ENCODE results near the gene WNT3A. TPM values are rescaled to one million over a fixed set of nuclear protein-coding genes. Genes with fewer than 3 reads are reported as not detected.

WNT3A gene
- total RNA-seq, 1 donor from 2014 or later, result 6.0 TPM

DNA sequence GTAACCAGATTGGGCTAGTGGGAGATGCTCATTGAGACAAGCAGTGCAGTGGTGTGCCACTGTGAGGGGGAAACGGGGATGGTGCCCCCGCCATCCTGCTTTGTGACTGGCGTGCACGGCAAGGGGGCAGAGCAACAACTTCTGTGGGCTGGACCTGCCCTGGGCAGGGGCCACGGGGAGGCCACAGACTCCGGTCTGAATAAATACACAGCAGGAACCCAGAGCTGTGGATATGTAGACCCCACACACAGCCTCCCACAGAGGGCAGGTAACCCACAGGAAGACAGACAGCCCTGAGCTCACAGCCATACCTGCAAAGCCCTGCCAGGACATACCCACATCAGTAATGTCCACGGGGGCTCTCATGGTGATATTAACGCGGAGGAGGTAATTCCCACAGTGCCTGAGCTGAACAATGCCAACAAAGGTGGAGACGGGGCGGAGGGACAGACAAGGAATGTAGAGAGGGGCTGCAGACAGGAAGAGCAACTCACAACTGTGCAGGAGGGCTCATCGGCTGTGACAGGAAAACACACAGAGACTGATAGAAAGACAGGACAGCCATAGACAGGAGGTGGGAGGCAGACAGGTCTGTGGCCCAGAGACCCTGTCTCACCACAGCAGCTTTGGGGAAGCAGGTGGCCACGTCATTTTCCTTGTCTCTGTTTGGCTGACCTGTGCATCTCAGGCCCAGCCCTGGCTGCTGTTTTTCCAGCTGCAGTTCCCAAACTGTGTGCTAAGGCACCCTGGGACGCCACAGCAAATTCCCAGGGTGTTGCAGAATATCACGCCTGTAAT lies 4.9 kb upstream of the WNT3A start:
- intact Hi-C loops (cut with DNase I), result no loop called here
- no peak overlapping the region for H3K27ac ChIP-seq
- no peaks in the 10 kb centered on the region for H3K4me1 ChIP-seq
- TF ChIP-seq CTCF (IDR thresholded peaks at IDR 0.05), result no peak
- H3K27me3 ChIP-seq (ENCODE audit: low read depth), result peaks cover 51% of the 10 kb centered on the region
- ATAC-seq (no peak), DNase-seq (no peak)
- H3K9me3 ChIP-seq, result peaks cover 6% of the 10 kb centered on the region
- no peak overlapping the region for H3K4me3 ChIP-seq
- no peaks in the 10 kb centered on the region for H3K36me3 ChIP-seq

GRCh38 chr1:228002792-228003191 lies 4.0 kb upstream of the WNT3A start:
- Histone ChIP-seq H3K4me3 (no peak overlapping the region), H3K4me1 (no peaks in the 10 kb centered on the region), H3K27me3 (ENCODE audit: low read depth) (peaks cover 60% of the 10 kb centered on the region), H3K27ac (no peak overlapping the region), H3K9me3 (no peaks in the 10 kb centered on the region), H3K36me3 (no peaks in the 10 kb centered on the region)
- no peak for ATAC-seq
- intact Hi-C loops (cut with DNase I), result no loop called here
- no peak for DNase-seq
- TF ChIP-seq CTCF (IDR thresholded peaks at IDR 0.05), result no peak

GRCh38 chr1:228003461-228004330 lies 3.1 kb upstream of the WNT3A start:
- TF ChIP-seq CTCF (IDR thresholded peaks at IDR 0.05), result no peak
- Histone ChIP-seq H3K36me3 (no peaks in the 10 kb centered on the region), H3K27ac (no peak overlapping the region), H3K4me3 (no peak overlapping the region), H3K9me3 (no peaks in the 10 kb centered on the region), H3K4me1 (no peaks in the 10 kb centered on the region), H3K27me3 (ENCODE audit: low read depth) (peaks cover 69% of the 10 kb centered on the region)
- intact Hi-C loops (cut with DNase I), result no loop called here
- ATAC-seq (no peak), DNase-seq (no peak)

GRCh38 chr1:228004331-228004855 lies 2.4 kb upstream of the WNT3A start:
- no peak overlapping the region for H3K4me3 ChIP-seq
- ATAC-seq, result peak; percentile 59 to 78
- no peaks in the 10 kb centered on the region for H3K36me3 ChIP-seq
- peak; percentile 44 for TF ChIP-seq CTCF (IDR thresholded peaks at IDR 0.05)
- H3K4me1 ChIP-seq, result no peaks in the 10 kb centered on the region
- DNase-seq, result peak; percentile 49
- no peak overlapping the region for H3K27ac ChIP-seq
- H3K9me3 ChIP-seq, result no peaks in the 10 kb centered on the region
- intact Hi-C loops (cut with DNase I), result no loop called here
- peaks cover 76% of the 10 kb centered on the region for H3K27me3 ChIP-seq (ENCODE audit: low read depth)

DNA sequence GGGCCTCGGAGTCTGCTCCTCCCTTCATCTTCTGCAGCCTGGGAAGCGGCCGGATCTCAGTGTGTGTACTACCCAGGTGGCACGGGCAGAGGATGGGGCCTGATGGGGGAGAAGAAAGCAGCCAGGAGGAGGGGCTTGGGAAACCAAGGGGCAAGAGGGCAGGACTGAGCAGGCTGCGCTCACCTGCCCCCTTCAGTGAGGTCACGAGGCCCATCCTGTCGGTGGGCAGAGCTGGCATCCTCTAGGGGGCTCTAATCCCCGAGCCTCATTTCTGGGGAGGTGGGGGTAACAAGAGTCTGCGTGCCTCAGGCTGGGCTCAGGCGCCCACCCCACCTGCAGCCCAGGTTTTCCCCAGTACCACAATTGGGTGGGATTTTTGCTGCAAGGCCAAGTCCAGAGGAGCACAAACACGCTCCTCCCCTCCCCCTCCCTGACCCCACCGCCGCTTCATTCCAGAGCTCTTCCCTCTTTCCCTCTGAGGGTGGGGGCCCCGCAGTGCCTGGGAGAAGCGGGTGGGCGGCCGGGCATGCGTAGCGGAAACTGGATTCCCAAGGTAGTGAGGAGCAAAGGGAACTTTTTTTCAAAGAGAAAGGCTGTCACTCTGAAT lies 1.8 kb upstream of the WNT3A start:
- H3K36me3 ChIP-seq, result no peaks in the 10 kb centered on the region
- no peak overlapping the region for H3K27ac ChIP-seq
- TF ChIP-seq CTCF (IDR thresholded peaks at IDR 0.05), result no peak
- H3K4me3 ChIP-seq, result no peak overlapping the region
- intact Hi-C loops (cut with DNase I), result no loop called here
- no peak for DNase-seq
- peaks cover 81% of the 10 kb centered on the region for H3K27me3 ChIP-seq (ENCODE audit: low read depth)
- ATAC-seq, result no peak
- no peaks in the 10 kb centered on the region for H3K9me3 ChIP-seq
- no peaks in the 10 kb centered on the region for H3K4me1 ChIP-seq
